Measurements from ENCODE around the gene PLEKHA4. TPM values are rescaled to one million over a fixed set of nuclear protein-coding genes. Genes with fewer than 3 reads are reported as not detected.
A peak's percentile ranks its signal among the peaks of the same experiment; 100 is the strongest.

The PLEKHA4 gene
- total RNA-seq, 1 experiment from 2014 or later = 14.8 TPM

DNA sequence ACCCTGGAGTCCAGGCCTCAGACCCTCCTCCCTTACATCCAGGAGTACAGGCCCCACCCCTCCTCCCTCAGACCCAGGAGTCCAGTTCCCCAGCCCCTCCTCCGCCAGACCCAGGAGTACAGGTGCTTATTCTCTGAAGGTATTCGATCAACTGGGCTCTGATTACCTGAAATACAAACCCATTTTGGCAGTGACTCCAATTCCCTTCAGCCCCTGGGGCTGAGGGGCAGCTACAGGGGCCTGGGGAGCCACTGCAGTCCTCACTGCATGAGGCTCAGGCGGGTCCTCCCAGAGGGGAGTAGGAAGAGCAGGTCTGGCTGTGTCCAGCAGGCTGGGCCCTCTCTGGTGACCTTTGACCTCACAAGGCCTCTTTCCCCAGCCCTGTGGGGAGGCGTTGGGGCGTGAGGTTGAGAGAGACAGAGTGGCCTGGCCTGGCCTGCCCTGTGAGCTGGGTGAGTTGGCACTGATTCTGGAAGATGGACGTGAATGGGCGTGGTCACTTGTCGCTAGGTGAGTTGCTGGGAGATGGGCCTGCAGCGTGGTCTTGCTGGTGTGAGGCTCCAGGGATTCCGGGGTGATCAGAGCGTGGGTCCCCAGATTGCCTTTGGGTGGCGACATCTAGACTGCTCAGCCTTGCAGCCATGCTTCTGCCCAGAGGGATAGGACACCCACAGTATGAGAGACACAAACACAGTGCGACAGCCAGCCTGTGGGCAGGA, 60.7 kb downstream of the PLEKHA4 start:
- H3K4me1 Mint-ChIP-seq = peaks cover 36% of the 10 kb centered on the region
- peaks cover 17% of the 10 kb centered on the region for H3K27me3 Mint-ChIP-seq (ENCODE audit: low read depth)
- TF ChIP-seq GRHL2 (CRISPR knock-in tag; IDR thresholded peaks at IDR 0.05; ENCODE audit: insufficient replicate concordance, severe bottlenecking) (no peak), HMGA2 (CRISPR knock-in tag; IDR thresholded peaks at IDR 0.05) (no peak), ESRRA (CRISPR knock-in tag; IDR thresholded peaks at IDR 0.05; ENCODE audit: borderline replicate concordance) (no peak), FOXJ3 (CRISPR knock-in tag; IDR thresholded peaks at IDR 0.05; ENCODE audit: borderline replicate concordance) (no peak), NFE2L1 (CRISPR knock-in tag; IDR thresholded peaks at IDR 0.05) (no peak)
- TF ChIP-seq, protein P1, sequence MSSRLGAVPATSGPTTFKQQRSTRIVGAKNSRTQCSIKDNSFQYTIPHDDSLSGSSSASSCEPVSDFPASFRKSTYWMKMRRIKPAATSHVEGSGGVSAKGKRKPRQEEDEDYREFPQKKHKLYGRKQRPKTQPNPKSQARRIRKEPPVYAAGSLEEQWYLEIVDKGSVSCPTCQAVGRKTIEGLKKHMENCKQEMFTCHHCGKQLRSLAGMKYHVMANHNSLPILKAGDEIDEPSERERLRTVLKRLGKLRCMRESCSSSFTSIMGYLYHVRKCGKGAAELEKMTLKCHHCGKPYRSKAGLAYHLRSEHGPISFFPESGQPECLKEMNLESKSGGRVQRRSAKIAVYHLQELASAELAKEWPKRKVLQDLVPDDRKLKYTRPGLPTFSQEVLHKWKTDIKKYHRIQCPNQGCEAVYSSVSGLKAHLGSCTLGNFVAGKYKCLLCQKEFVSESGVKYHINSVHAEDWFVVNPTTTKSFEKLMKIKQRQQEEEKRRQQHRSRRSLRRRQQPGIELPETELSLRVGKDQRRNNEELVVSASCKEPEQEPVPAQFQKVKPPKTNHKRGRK (CRISPR knock-in tag; IDR thresholded peaks at IDR 0.05; ENCODE audit: borderline replicate concordance) = no peak
- TF ChIP-seq, protein P2, sequence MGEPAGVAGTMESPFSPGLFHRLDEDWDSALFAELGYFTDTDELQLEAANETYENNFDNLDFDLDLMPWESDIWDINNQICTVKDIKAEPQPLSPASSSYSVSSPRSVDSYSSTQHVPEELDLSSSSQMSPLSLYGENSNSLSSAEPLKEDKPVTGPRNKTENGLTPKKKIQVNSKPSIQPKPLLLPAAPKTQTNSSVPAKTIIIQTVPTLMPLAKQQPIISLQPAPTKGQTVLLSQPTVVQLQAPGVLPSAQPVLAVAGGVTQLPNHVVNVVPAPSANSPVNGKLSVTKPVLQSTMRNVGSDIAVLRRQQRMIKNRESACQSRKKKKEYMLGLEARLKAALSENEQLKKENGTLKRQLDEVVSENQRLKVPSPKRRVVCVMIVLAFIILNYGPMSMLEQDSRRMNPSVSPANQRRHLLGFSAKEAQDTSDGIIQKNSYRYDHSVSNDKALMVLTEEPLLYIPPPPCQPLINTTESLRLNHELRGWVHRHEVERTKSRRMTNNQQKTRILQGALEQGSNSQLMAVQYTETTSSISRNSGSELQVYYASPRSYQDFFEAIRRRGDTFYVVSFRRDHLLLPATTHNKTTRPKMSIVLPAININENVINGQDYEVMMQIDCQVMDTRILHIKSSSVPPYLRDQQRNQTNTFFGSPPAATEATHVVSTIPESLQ (CRISPR knock-in tag; IDR thresholded peaks at IDR 0.05) = no peak
- TF ChIP-seq, protein P3, sequence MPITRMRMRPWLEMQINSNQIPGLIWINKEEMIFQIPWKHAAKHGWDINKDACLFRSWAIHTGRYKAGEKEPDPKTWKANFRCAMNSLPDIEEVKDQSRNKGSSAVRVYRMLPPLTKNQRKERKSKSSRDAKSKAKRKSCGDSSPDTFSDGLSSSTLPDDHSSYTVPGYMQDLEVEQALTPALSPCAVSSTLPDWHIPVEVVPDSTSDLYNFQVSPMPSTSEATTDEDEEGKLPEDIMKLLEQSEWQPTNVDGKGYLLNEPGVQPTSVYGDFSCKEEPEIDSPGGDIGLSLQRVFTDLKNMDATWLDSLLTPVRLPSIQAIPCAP (CRISPR knock-in tag; IDR thresholded peaks at IDR 0.05) = no peak
- TF ChIP-seq, protein P4, sequence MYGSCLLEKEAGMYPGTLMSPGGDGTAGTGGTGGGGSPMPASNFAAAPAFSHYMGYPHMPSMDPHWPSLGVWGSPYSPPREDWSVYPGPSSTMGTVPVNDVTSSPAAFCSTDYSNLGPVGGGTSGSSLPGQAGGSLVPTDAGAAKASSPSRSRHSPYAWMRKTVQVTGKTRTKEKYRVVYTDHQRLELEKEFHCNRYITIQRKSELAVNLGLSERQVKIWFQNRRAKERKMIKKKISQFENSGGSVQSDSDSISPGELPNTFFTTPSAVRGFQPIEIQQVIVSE (CRISPR knock-in tag; IDR thresholded peaks at IDR 0.05; ENCODE audit: borderline replicate concordance) = no peak
- TF ChIP-seq, protein P5, sequence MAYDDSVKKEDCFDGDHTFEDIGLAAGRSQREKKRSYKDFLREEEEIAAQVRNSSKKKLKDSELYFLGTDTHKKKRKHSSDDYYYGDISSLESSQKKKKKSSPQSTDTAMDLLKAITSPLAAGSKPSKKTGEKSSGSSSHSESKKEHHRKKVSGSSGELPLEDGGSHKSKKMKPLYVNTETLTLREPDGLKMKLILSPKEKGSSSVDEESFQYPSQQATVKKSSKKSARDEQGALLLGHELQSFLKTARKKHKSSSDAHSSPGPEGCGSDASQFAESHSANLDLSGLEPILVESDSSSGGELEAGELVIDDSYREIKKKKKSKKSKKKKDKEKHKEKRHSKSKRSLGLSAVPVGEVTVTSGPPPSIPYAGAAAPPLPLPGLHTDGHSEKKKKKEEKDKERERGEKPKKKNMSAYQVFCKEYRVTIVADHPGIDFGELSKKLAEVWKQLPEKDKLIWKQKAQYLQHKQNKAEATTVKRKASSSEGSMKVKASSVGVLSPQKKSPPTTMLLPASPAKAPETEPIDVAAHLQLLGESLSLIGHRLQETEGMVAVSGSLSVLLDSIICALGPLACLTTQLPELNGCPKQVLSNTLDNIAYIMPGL (CRISPR knock-in tag; IDR thresholded peaks at IDR 0.05) = no peak
- TF ChIP-seq, protein P6, sequence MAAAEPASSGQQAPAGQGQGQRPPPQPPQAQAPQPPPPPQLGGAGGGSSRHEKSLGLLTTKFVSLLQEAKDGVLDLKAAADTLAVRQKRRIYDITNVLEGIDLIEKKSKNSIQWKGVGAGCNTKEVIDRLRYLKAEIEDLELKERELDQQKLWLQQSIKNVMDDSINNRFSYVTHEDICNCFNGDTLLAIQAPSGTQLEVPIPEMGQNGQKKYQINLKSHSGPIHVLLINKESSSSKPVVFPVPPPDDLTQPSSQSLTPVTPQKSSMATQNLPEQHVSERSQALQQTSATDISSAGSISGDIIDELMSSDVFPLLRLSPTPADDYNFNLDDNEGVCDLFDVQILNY (CRISPR knock-in tag; IDR thresholded peaks at IDR 0.05) = no peak
- peak overlapping the region; percentile 80 for H3K27ac Mint-ChIP-seq
- ChIA-PET CTCF (interaction anchor here (0.6 to 3.8 kb wide), 14 partner anchors 8 to 185 kb away, joined by 3 to 76 read pairs (median 4); partner anchors contain the start of genes CA11, GYS1, HSD17B14 and RUVBL2), POLR2A (interaction anchor here (0.7 to 1.1 kb wide), 4 partner anchors 8 to 163 kb away, joined by 3 read pairs; no protein-coding TSS in a partner anchor)
- no peaks in the 10 kb centered on the region for H3K9me3 Mint-ChIP-seq
- H3K4me3 Mint-ChIP-seq = peak overlapping the region; percentile 14
- DNase-seq (ENCODE audit: low spot score) (peak; percentile 44), ATAC-seq (peak; percentile 4; the same call in 1 of the 2 replicates)
- no peaks in the 10 kb centered on the region for H3K36me3 Mint-ChIP-seq

DNA sequence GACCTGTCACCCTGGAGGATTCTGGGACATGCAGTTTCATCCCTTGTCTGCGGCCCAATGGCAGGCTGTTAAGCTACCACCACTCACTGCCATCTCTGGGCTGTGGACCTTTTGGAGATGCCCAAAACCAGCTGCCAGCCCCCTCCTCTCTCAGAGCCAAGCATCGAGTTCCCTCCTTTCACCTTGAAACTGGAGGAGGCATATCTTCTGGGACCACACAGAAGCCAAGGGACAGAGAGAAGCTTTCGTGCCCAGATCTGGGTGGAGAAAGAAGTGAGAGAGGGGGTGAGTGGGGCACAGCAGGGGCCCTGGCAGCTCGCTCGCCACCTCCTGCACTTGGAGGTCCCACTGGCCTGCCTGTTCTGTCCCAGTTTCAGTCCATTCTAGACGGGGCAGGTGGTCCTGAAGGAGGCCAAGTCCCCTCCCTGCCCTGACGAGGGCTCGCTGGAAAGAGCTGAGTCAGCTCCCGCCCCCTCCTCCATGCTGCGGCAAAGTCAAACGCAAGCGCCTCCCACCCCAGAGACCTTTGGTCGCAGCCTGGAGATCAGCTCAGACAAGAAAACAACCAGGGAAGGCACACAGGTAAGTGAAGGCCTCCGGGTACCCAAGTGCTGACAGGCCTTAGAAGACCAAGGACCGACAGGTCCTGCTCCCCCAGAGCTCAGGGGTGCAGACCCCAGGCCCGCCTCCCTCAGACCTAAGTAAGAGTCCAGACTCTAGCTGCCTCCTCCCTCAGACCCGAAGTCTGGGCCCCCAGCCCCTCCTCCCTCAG, 61.4 kb downstream of the PLEKHA4 start:
- TF ChIP-seq, protein P6 (CRISPR knock-in tag; IDR thresholded peaks at IDR 0.05) = no peak
- TF ChIP-seq ZNF121 (CRISPR knock-in tag; IDR thresholded peaks at IDR 0.05) (peak; percentile 94), FOXK1 (CRISPR knock-in tag; IDR thresholded peaks at IDR 0.05) (0 out of 2 replicates have a peak, but pooled peaks have one; percentile 12), NFE2L1 (CRISPR knock-in tag; IDR thresholded peaks at IDR 0.05) (peak; percentile 27; the same call in 1 of the 2 replicates)
- Mint-ChIP-seq H3K4me1 (peaks cover 32% of the 10 kb centered on the region), H3K36me3 (no peaks in the 10 kb centered on the region), H3K27ac (peak overlapping the region; percentile 79), H3K9me3 (no peaks in the 10 kb centered on the region), H3K27me3 (ENCODE audit: low read depth) (peaks cover 17% of the 10 kb centered on the region), H3K4me3 (peak overlapping the region; percentile 36)
- DNase-seq (ENCODE audit: low spot score) (peak; percentile 47), ATAC-seq (peak; percentile 74)
- POLR2A ChIA-PET = interaction anchor here (0.6 to 1.3 kb wide), 6 partner anchors 9 to 164 kb away, joined by 3 to 11 read pairs (median 3); partner anchors contain the start of gene PPP1R15A
- CTCF ChIA-PET = interaction anchor here (0.6 to 3.8 kb wide), 19 partner anchors 8 to 186 kb away, joined by 3 to 76 read pairs (median 4); partner anchors contain the start of genes CA11, DHDH, GYS1 and HSD17B14

Data from WTC11 (cell line).